ENCODE measurements around the gene KRTAP10-3. TPM values are rescaled to one million over a fixed set of nuclear protein-coding genes. Genes with fewer than 3 reads are reported as not detected.
A peak's percentile ranks its signal among the peaks of the same experiment; 100 is the strongest.

Gene KRTAP10-3
- total RNA-seq, 1 experiment from 2014 or later = not detected

DNA sequence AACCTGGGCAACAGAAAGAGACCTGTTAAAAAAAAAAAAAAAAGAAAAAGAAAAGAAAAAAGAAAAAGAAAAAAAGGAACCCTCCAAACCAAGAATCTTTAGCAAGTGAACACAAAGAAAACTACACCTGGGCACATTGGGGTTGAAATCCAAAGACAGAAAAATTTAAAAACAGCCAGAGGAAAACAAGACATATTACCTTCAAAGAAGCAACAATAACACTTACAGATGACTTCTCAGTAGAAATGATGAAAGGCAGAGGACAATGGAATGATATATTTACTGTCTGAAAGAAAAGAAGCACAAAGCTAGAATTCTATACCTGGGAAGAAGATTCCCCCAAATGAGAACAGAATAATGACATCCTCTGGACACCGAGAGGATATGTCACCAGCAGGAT is 15.9 kb downstream of the KRTAP10-3 start:
- Histone ChIP-seq H3K27me3 (ENCODE audit: insufficient read depth, low read length) (no peaks in the 10 kb centered on the region), H4K20me1 (ENCODE audit: insufficient read depth) (no peaks in the 10 kb centered on the region), H3K79me2 (ENCODE audit: insufficient read depth, low read length) (no peaks in the 10 kb centered on the region), H3K36me3 (ENCODE audit: control insufficient read depth in 1 of 2, insufficient read depth in 2 of 2, low read length in 2 of 2) (no peaks in the 10 kb centered on the region), H3K4me3 (replicated peaks in 1 of 2; ENCODE audit: low read depth in 1 of 2, low read length in 2 of 2) (no peak overlapping the region), H3K4me2 (ENCODE audit: low read length) (no peak overlapping the region), H3K9ac (ENCODE audit: low read length) (no peak overlapping the region), H3K9me3 (ENCODE audit: control insufficient read depth in 1 of 2, insufficient read depth in 1 of 2, low read depth in 1 of 2, low read length in 2 of 2) (peaks cover 7 to 24% of the 10 kb centered on the region in 2 experiments), H3K27ac (ENCODE audit: low read depth, low read length) (no peak overlapping the region), H2AFZ (ENCODE audit: low read depth, low read length, poor library complexity, severe bottlenecking) (no peak overlapping the region), H3K4me1 (ENCODE audit: control insufficient read depth in 1 of 2, insufficient read depth in 2 of 2, low read length in 2 of 2) (no peaks in the 10 kb centered on the region), H3K9me2 (ENCODE audit: insufficient read depth) (no peaks in the 10 kb centered on the region)
- intact Hi-C loops (cut with micrococcal nuclease) = no loop called here
- DNase-seq (ENCODE audit: low read depth, low spot score) (peak; percentile 3), ATAC-seq (no peak)
- ChIA-PET RAD21 (ENCODE audit: low non-redundant PET in 1 of 2, low total read pairs in 2 of 2, uncharacterized antibody in 2 of 2, unreplicated experiment in 2 of 2) (no interaction called here), POLR2A (no interaction called here), CTCF (no interaction called here)
- TF ChIP-seq EGR1 (IDR thresholded peaks at IDR 0.05; ENCODE audit: low read depth) = no peak
- TF ChIP-seq SRF (IDR thresholded peaks at IDR 0.05; ENCODE audit: low read depth) = no peak
- TF ChIP-seq EZH2 (IDR thresholded peaks at IDR 0.05) = no peak
- TF ChIP-seq, protein P1, sequence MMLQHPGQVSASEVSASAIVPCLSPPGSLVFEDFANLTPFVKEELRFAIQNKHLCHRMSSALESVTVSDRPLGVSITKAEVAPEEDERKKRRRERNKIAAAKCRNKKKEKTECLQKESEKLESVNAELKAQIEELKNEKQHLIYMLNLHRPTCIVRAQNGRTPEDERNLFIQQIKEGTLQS (IDR thresholded peaks at IDR 0.05) = no peak
- no peak for TF ChIP-seq POLR2A (IDR thresholded peaks at IDR 0.05; ENCODE audit: borderline replicate concordance, extremely low read depth, insufficient read depth, insufficient read length)
- TF ChIP-seq, protein P2, sequence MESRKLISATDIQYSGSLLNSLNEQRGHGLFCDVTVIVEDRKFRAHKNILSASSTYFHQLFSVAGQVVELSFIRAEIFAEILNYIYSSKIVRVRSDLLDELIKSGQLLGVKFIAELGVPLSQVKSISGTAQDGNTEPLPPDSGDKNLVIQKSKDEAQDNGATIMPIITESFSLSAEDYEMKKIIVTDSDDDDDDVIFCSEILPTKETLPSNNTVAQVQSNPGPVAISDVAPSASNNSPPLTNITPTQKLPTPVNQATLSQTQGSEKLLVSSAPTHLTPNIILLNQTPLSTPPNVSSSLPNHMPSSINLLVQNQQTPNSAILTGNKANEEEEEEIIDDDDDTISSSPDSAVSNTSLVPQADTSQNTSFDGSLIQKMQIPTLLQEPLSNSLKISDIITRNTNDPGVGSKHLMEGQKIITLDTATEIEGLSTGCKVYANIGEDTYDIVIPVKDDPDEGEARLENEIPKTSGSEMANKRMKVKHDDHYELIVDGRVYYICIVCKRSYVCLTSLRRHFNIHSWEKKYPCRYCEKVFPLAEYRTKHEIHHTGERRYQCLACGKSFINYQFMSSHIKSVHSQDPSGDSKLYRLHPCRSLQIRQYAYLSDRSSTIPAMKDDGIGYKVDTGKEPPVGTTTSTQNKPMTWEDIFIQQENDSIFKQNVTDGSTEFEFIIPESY (IDR thresholded peaks at IDR 0.05; ENCODE audit: extremely low read depth, insufficient replicate concordance, low read length) = no peak
- TF ChIP-seq SP1 (IDR thresholded peaks at IDR 0.05; ENCODE audit: low read depth) = no peak
- TF ChIP-seq POLR2AphosphoS5 (IDR thresholded peaks at IDR 0.05; ENCODE audit: low read depth, low read length) = no peak
- no peak for TF ChIP-seq FOSL1 (IDR thresholded peaks at IDR 0.05; ENCODE audit: low read depth)
- BruUV-seq (replicated peaks) = no TSS peak
